Loucy (cell line): Measurements from ENCODE around the gene U2AF1.
"Not testable (repeated sequence)": the region's sequence is repeated elsewhere in the genome, so short reads cannot be mapped to it uniquely, and the experiment has no call there.

ENCODE experiments used
- EZH2phosphoT487 ChIP-seq: fragments of 200-600 bp; IDR thresholded peaks from 2 replicates; pipeline ENCODE4 v1.6.1; 2018; ENCODE audit warnings: antibody characterized with exemption, mild to moderate bottlenecking, moderate library complexity, borderline replicate concordance
- TF ChIP-seq, protein P1 (sequence below): fragments of 200-600 bp; sonication (generic); conservative IDR thresholded peaks from 2 replicates; pipeline ENCODE4 v1.5.1; 2014; ENCODE audit warnings: mild to moderate bottlenecking, antibody characterized with exemption, low read length

- TF ChIP-seq, protein P1, sequence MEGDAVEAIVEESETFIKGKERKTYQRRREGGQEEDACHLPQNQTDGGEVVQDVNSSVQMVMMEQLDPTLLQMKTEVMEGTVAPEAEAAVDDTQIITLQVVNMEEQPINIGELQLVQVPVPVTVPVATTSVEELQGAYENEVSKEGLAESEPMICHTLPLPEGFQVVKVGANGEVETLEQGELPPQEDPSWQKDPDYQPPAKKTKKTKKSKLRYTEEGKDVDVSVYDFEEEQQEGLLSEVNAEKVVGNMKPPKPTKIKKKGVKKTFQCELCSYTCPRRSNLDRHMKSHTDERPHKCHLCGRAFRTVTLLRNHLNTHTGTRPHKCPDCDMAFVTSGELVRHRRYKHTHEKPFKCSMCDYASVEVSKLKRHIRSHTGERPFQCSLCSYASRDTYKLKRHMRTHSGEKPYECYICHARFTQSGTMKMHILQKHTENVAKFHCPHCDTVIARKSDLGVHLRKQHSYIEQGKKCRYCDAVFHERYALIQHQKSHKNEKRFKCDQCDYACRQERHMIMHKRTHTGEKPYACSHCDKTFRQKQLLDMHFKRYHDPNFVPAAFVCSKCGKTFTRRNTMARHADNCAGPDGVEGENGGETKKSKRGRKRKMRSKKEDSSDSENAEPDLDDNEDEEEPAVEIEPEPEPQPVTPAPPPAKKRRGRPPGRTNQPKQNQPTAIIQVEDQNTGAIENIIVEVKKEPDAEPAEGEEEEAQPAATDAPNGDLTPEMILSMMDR, result not testable (repeated sequence)
- TF ChIP-seq EZH2phosphoT487, result not testable (repeated sequence)
Observed at GRCh38 chr21:43108177-43108576, 807 bp upstream of the U2AF1 start.
